H1 (cell line): ENCODE data around the gene CDKN2B-AS1. TPM values are rescaled to one million over a fixed set of nuclear protein-coding genes. Genes with fewer than 3 reads are reported as not detected.

Experiments
- CBX5 ChIP-seq: fragments of 300-800, 300-1000 bp; sonication (generic); IDR thresholded peaks from 2 replicates; pipeline ENCODE4 v1.7.1; 2016; ENCODE audit warnings: antibody characterized with exemption, low read length, low read depth
- JUN ChIP-seq: IDR thresholded peaks from 2 replicates; pipeline ENCODE4 v1.6.1; 2011; ENCODE audit warnings: low read depth, mild to moderate bottlenecking, improper control_type of control experiment, low read length
- KDM1A ChIP-seq: fragments of 200-600, 300-600 bp; sonication (generic); IDR thresholded peaks from 2 replicates; pipeline ENCODE4 v1.7.1; 2016; ENCODE audit warnings: mild to moderate bottlenecking, low read length, borderline replicate concordance
- KDM4A ChIP-seq: IDR thresholded peaks from one replicate; pipeline ENCODE4 v1.7.1; 2012; ENCODE audit warnings: low read depth, mild to moderate bottlenecking, moderate library complexity, low read length, inconsistent platforms; ENCODE audit not compliant: severe bottlenecking
- SIN3A ChIP-seq, 2 experiments: IDR thresholded peaks in 1 of 2; conservative IDR thresholded peaks in 1 of 2; 2 replicates each; pipeline ENCODE4 v1.6.1; 2011 to 2012; ENCODE audit warnings: low read length in 2 of 2, improper control_type of control experiment in 1 of 2, low read depth in 1 of 2, mild to moderate bottlenecking in 1 of 2
- TAF1 ChIP-seq: IDR thresholded peaks from 2 replicates; pipeline ENCODE4 v1.6.1; 2011; ENCODE audit warnings: mild to moderate bottlenecking, low read depth, low read length
- polyA plus RNA-seq, 7 experiments: library from polyadenylated mRNA; depleted of rRNA in 3 of 7; stranded (reverse) in 5 of 7; unstranded in 2 of 7; fragments of >200 nt in 5 of 7; fragments of 200-250 nt in 2 of 7; gene quantifications; 1 replicate in 5 of 7; 2 replicates in 1 of 7; 4 replicates in 1 of 7; pipeline versions ENCODE4 v1.2.1 to v1.2.3, GENCODE V29; 2011 to 2013; ENCODE audit warnings: missing spikeins in 2 of 7, mixed read lengths in 2 of 7
- total RNA-seq: library from RNA; stranded (reverse); fragmentation: NEBNext Ultra II Directional; extraction: Animal tissue kit (Norgen Biotek cat#: 25700); gene quantifications from 2 replicates; pipeline ENCODE4 v1.2.1, GENCODE V29; 2021

CDKN2B-AS1 gene
- total and polyA plus RNA-seq, 2 of the 8 experiments (the other 6 are each of a cell fraction or from before 2014, with no cell fraction given): not detected

DNA sequence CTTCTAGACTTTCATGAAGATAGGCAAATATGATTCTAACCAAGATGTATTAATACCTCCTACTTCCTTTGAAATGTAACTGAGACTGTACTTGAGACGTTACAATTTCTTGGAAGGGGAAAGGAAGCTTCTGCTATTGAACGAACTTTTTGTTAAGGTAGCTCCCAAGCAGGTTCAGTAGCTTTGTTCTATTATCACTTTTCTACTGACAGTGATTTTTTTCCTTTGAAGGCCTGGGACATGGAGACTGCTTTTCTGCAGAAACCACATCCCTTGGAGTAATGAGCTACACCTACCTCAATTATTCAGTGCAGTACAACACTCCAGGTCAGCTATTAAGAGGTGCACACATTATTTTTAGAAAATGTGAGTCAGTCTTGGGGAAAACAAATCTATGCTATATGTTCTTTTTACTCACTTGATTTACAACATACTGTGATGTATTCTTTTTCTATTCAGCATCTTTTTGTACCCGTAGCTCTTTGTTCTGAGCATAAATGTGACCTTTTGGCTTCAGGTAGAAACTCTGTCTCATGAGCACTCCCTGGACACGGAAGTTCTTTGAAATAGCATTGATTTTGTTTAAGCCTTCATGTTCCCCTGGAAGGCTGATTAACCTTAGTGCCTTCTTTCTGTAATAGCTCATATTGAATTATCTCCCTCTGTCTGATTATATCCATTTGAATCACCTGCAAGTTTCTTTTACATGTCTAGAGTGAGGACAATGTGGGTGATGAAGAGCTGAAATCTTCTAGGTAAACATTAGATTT, 71.0 kb downstream of the CDKN2B-AS1 start (continued):
- TF ChIP-seq SIN3A (conservative IDR thresholded peaks at IDR 0.05 in 1 of 2, IDR thresholded peaks at IDR 0.05 in 1 of 2; ENCODE audit: low read depth in 1 of 2, low read length in 2 of 2): no peak
- no peak for TF ChIP-seq KDM1A
- TF ChIP-seq TAF1: no peak
- TF ChIP-seq KDM4A: no peak
- TF ChIP-seq JUN: no peak
- TF ChIP-seq CBX5: no peak
- TF ChIP-seq, all 59 proteins: peak for 0
